ENCODE data around the gene LGI1. TPM values are rescaled to one million over a fixed set of nuclear protein-coding genes. Genes with fewer than 3 reads are reported as not detected.

The LGI1 gene
- total RNA-seq, 2 donors from 2014 or later = 0.60 to 2.6 TPM

GRCh38 chr10:93755443-93756116 is 2.2 kb upstream of the LGI1 start:
- Histone ChIP-seq H3K27me3 (ENCODE audit: control insufficient read depth, insufficient read depth, low read length, poor library complexity, severe bottlenecking) (no peaks in the 10 kb centered on the region), H3K4me1 (ENCODE audit: control insufficient read depth, insufficient read depth, low read length) (peaks cover 63% of the 10 kb centered on the region), H3K27ac (ENCODE audit: low read depth, low read length) (no peak overlapping the region), H3K4me3 (ENCODE audit: low read length) (no peak overlapping the region), H3K36me3 (ENCODE audit: control insufficient read depth, insufficient read depth, low read length) (no peaks in the 10 kb centered on the region), H3K9ac (ENCODE audit: extremely low read depth, low read length, poor library complexity, severe bottlenecking) (no peak overlapping the region), H3K9me3 (ENCODE audit: control insufficient read depth, low read length) (no peaks in the 10 kb centered on the region)
- H3K27me3 Mint-ChIP-seq (ENCODE audit: insufficient read depth) = no peaks in the 10 kb centered on the region
- WGBS, 2 experiments (ENCODE audit: insufficient coverage in 1 of 2, insufficient read length in 1 of 2) = 85 to 86% methylated on average over 7 to 10 of the region's 10 CpGs
- DNase-seq = no peak
- H3K4me3 Mint-ChIP-seq = no peak overlapping the region
- TF ChIP-seq, protein P1, sequence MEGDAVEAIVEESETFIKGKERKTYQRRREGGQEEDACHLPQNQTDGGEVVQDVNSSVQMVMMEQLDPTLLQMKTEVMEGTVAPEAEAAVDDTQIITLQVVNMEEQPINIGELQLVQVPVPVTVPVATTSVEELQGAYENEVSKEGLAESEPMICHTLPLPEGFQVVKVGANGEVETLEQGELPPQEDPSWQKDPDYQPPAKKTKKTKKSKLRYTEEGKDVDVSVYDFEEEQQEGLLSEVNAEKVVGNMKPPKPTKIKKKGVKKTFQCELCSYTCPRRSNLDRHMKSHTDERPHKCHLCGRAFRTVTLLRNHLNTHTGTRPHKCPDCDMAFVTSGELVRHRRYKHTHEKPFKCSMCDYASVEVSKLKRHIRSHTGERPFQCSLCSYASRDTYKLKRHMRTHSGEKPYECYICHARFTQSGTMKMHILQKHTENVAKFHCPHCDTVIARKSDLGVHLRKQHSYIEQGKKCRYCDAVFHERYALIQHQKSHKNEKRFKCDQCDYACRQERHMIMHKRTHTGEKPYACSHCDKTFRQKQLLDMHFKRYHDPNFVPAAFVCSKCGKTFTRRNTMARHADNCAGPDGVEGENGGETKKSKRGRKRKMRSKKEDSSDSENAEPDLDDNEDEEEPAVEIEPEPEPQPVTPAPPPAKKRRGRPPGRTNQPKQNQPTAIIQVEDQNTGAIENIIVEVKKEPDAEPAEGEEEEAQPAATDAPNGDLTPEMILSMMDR (conservative IDR thresholded peaks at IDR 0.05) = no peak
- H3K4me1 Mint-ChIP-seq = peaks cover 97% of the 10 kb centered on the region
- no peak overlapping the region for H3K27ac Mint-ChIP-seq
- H3K36me3 Mint-ChIP-seq (ENCODE audit: low read depth) = no peaks in the 10 kb centered on the region
- H3K9me3 Mint-ChIP-seq = no peaks in the 10 kb centered on the region

GRCh38 chr10:93756118-93756517 is 1.6 kb upstream of the LGI1 start:
- H3K4me1 ChIP-seq (ENCODE audit: control insufficient read depth, insufficient read depth, low read length) = peaks cover 65% of the 10 kb centered on the region
- Mint-ChIP-seq H3K9me3 (no peaks in the 10 kb centered on the region), H3K27me3 (ENCODE audit: insufficient read depth) (no peaks in the 10 kb centered on the region), H3K4me3 (no peak overlapping the region), H3K27ac (no peak overlapping the region), H3K36me3 (ENCODE audit: low read depth) (no peaks in the 10 kb centered on the region), H3K4me1 (peaks cover 95% of the 10 kb centered on the region)
- H3K36me3 ChIP-seq (ENCODE audit: control insufficient read depth, insufficient read depth, low read length) = no peaks in the 10 kb centered on the region
- no peak overlapping the region for H3K4me3 ChIP-seq (ENCODE audit: low read length)
- TF ChIP-seq, protein P1 (conservative IDR thresholded peaks at IDR 0.05) = no peak
- DNase-seq = no peak
- no peak overlapping the region for H3K9ac ChIP-seq (ENCODE audit: extremely low read depth, low read length, poor library complexity, severe bottlenecking)
- no peak overlapping the region for H3K27ac ChIP-seq (ENCODE audit: low read depth, low read length)
- no peaks in the 10 kb centered on the region for H3K27me3 ChIP-seq (ENCODE audit: control insufficient read depth, insufficient read depth, low read length, poor library complexity, severe bottlenecking)
- H3K9me3 ChIP-seq (ENCODE audit: control insufficient read depth, low read length) = no peaks in the 10 kb centered on the region
- WGBS, 2 experiments (ENCODE audit: insufficient coverage in 1 of 2, insufficient read length in 1 of 2) = 73 to 76% methylated on average over 3 of the region's 3 CpGs

- H3K4me3 Mint-ChIP-seq = no peak overlapping the region
- DNase-seq = peak; percentile 76
These were observed 600 bp upstream of the LGI1 start for GRCh38 chr10:93757136-93757535.

More at GRCh38 chr10:93757136-93757535, 600 bp upstream of the LGI1 start:
- Mint-ChIP-seq H3K27ac (no peak overlapping the region), H3K36me3 (ENCODE audit: low read depth) (no peaks in the 10 kb centered on the region), H3K9me3 (no peaks in the 10 kb centered on the region), H3K27me3 (ENCODE audit: insufficient read depth) (no peaks in the 10 kb centered on the region), H3K4me1 (peaks cover 85% of the 10 kb centered on the region)
- 38 to 43% methylated on average over 3 to 5 of the region's 5 CpGs for WGBS, 2 experiments (ENCODE audit: insufficient coverage in 1 of 2, insufficient read length in 1 of 2)
- no peak overlapping the region for H3K4me3 ChIP-seq (ENCODE audit: low read length)
- H3K9me3 ChIP-seq (ENCODE audit: control insufficient read depth, low read length) = no peaks in the 10 kb centered on the region
- no peak overlapping the region for H3K9ac ChIP-seq (ENCODE audit: extremely low read depth, low read length, poor library complexity, severe bottlenecking)
- peaks cover 56% of the 10 kb centered on the region for H3K4me1 ChIP-seq (ENCODE audit: control insufficient read depth, insufficient read depth, low read length)
- H3K36me3 ChIP-seq (ENCODE audit: control insufficient read depth, insufficient read depth, low read length) = no peaks in the 10 kb centered on the region
- TF ChIP-seq, protein P1 (conservative IDR thresholded peaks at IDR 0.05) = peak; percentile 55
- no peaks in the 10 kb centered on the region for H3K27me3 ChIP-seq (ENCODE audit: control insufficient read depth, insufficient read depth, low read length, poor library complexity, severe bottlenecking)
- peak overlapping the region; percentile 69 for H3K27ac ChIP-seq (ENCODE audit: low read depth, low read length)

Data from endodermal cell (in vitro differentiated cells).